ENCODE measurements around the gene TSEN15.

TSEN15 gene

GRCh38 chr1:184078564-184079249 is 27.2 kb downstream of the TSEN15 start (continued):
- TF ChIP-seq ISL1 (CRISPR knock-in tag; IDR thresholded peaks at IDR 0.05) (no peak), RARB (CRISPR knock-in tag; IDR thresholded peaks at IDR 0.05) (no peak), PPARA (CRISPR knock-in tag; IDR thresholded peaks at IDR 0.05; ENCODE audit: borderline replicate concordance) (no peak), ZFP30 (CRISPR knock-in tag; IDR thresholded peaks at IDR 0.05) (no peak)

GRCh38 chr1:184080309-184080708 is 28.8 kb downstream of the TSEN15 start:
- TF ChIP-seq ZNF8 (CRISPR knock-in tag; IDR thresholded peaks at IDR 0.05): no peak
- TF ChIP-seq OSR1 (CRISPR knock-in tag; IDR thresholded peaks at IDR 0.05): 0 out of 2 replicates have a peak, but pooled peaks have one; percentile 32
- no peak for TF ChIP-seq ZFP30 (CRISPR knock-in tag; IDR thresholded peaks at IDR 0.05)
- no peak for ATAC-seq

GRCh38 chr1:184082541-184083415 is 31.2 kb downstream of the TSEN15 start:
- no peak for ATAC-seq
- no peak for TF ChIP-seq TSHZ2 (CRISPR knock-in tag; IDR thresholded peaks at IDR 0.05)
- no peak for TF ChIP-seq TCF4 (CRISPR knock-in tag; IDR thresholded peaks at IDR 0.05; ENCODE audit: borderline replicate concordance)
- TF ChIP-seq PATZ1 (CRISPR knock-in tag; IDR thresholded peaks at IDR 0.05; ENCODE audit: borderline replicate concordance): no peak
- TF ChIP-seq ZC3H10 (CRISPR knock-in tag; IDR thresholded peaks at IDR 0.05): no peak
- TF ChIP-seq BACH2 (CRISPR knock-in tag; IDR thresholded peaks at IDR 0.05; ENCODE audit: borderline replicate concordance): no peak
- TF ChIP-seq POU6F1 (CRISPR knock-in tag; IDR thresholded peaks at IDR 0.05; ENCODE audit: borderline replicate concordance, low read depth): no peak
- TF ChIP-seq ARNTL (CRISPR knock-in tag; IDR thresholded peaks at IDR 0.05; ENCODE audit: borderline replicate concordance, low read depth): no peak

- ATAC-seq: no peak
- no peak for TF ChIP-seq SNAI2 (CRISPR knock-in tag; IDR thresholded peaks at IDR 0.05)
- TF ChIP-seq ZC3H10 (CRISPR knock-in tag; IDR thresholded peaks at IDR 0.05): no peak
- no peak for TF ChIP-seq CSDC2 (CRISPR knock-in tag; IDR thresholded peaks at IDR 0.05)
- TF ChIP-seq ZFP30 (CRISPR knock-in tag; IDR thresholded peaks at IDR 0.05): no peak
- no peak for TF ChIP-seq PPARA (CRISPR knock-in tag; IDR thresholded peaks at IDR 0.05; ENCODE audit: borderline replicate concordance)
- TF ChIP-seq ZNF70 (CRISPR knock-in tag; IDR thresholded peaks at IDR 0.05): no peak
- no peak for TF ChIP-seq TCF4 (CRISPR knock-in tag; IDR thresholded peaks at IDR 0.05; ENCODE audit: borderline replicate concordance)
- TF ChIP-seq ZNF565 (CRISPR knock-in tag; conservative IDR thresholded peaks at IDR 0.05; ENCODE audit: low read depth): no peak
- TF ChIP-seq RARB (CRISPR knock-in tag; IDR thresholded peaks at IDR 0.05): no peak
- no peak for TF ChIP-seq BACH2 (CRISPR knock-in tag; IDR thresholded peaks at IDR 0.05; ENCODE audit: borderline replicate concordance)
These were observed 34.1 kb downstream of the TSEN15 start for GRCh38 chr1:184085667-184086066.

GRCh38 chr1:184088037-184088436 is 36.5 kb downstream of the TSEN15 start:
- ATAC-seq: no peak
- TF ChIP-seq TSHZ2 (CRISPR knock-in tag; IDR thresholded peaks at IDR 0.05) (no peak), ZNF565 (CRISPR knock-in tag; conservative IDR thresholded peaks at IDR 0.05; ENCODE audit: low read depth) (no peak), ARNTL (CRISPR knock-in tag; IDR thresholded peaks at IDR 0.05; ENCODE audit: borderline replicate concordance, low read depth) (no peak), PATZ1 (CRISPR knock-in tag; IDR thresholded peaks at IDR 0.05; ENCODE audit: borderline replicate concordance) (no peak), SNAI2 (CRISPR knock-in tag; IDR thresholded peaks at IDR 0.05) (no peak), ZFP3 (CRISPR knock-in tag; IDR thresholded peaks at IDR 0.05) (no peak), ZFP30 (CRISPR knock-in tag; IDR thresholded peaks at IDR 0.05) (no peak)

Measured in SK-N-SH treated with all-trans-retinoic acid at 6 μM for 48 hours (cell line).